DND-41 (cell line): ENCODE data around the gene NRIP1.

Experiments
- EZH2 ChIP-seq: IDR thresholded peaks from 3 replicates; pipeline ENCODE4 v1.6.1; 2012; ENCODE audit warnings: borderline replicate concordance, low read depth, mild to moderate bottlenecking, moderate library complexity, low read length, inconsistent platforms; ENCODE audit not compliant: severe bottlenecking
- TF ChIP-seq, protein P1 (sequence below): IDR thresholded peaks from 2 replicates; pipeline ENCODE4 v1.5.1; 2012; ENCODE audit warnings: borderline replicate concordance, low read length, moderate library complexity, mild to moderate bottlenecking; ENCODE audit not compliant: poor library complexity, severe bottlenecking; ENCODE audit errors: extremely low read depth

DNA sequence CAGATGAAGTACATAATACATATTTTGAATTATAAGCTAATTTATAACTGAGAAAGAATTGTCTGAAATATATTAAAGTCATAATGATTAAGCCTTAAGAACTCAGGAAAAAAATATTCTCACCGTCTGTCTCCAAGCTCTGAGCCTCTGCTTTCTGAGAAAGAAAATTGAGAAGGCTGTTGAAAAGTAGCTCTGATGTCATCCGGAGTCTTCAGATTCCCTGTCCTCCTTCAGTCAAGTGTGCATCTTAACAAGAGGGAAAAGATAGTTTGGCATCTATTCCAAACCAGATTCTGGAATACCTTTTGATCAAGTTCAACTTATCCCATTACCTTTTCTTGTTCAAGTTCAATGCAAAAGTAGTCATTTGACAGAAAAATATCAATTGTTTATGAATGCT is 50.6 kb downstream of the NRIP1 start:
- TF ChIP-seq, protein P1, sequence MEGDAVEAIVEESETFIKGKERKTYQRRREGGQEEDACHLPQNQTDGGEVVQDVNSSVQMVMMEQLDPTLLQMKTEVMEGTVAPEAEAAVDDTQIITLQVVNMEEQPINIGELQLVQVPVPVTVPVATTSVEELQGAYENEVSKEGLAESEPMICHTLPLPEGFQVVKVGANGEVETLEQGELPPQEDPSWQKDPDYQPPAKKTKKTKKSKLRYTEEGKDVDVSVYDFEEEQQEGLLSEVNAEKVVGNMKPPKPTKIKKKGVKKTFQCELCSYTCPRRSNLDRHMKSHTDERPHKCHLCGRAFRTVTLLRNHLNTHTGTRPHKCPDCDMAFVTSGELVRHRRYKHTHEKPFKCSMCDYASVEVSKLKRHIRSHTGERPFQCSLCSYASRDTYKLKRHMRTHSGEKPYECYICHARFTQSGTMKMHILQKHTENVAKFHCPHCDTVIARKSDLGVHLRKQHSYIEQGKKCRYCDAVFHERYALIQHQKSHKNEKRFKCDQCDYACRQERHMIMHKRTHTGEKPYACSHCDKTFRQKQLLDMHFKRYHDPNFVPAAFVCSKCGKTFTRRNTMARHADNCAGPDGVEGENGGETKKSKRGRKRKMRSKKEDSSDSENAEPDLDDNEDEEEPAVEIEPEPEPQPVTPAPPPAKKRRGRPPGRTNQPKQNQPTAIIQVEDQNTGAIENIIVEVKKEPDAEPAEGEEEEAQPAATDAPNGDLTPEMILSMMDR, result no peak
- no peak for TF ChIP-seq EZH2
